ENCODE measurements around the gene OTX2. TPM values are rescaled to one million over a fixed set of nuclear protein-coding genes. Genes with fewer than 3 reads are reported as not detected.

OTX2 gene
- polyA plus RNA-seq, 1 of the 3 experiments (the other 2 are of a cell fraction): not detected

GRCh38 chr14:56812364-56813141 lies 2.3 kb upstream of the OTX2 start:
- H3K27me3 ChIP-seq (ENCODE audit: insufficient read depth): peaks cover 93% of the 10 kb centered on the region
- CTCF ChIA-PET: interaction anchor here (0.6 to 1.0 kb wide), 2 partner anchors 9 to 40 kb away, joined by 3 to 4 read pairs; no protein-coding TSS in a partner anchor
- no peaks in the 10 kb centered on the region for H4K20me1 ChIP-seq (ENCODE audit: insufficient read depth)
- no peaks in the 10 kb centered on the region for H3K9me3 ChIP-seq
- DNase-seq: no peak
- TF ChIP-seq CHD2 (IDR thresholded peaks at IDR 0.05; ENCODE audit: low read length, partially characterized antibody): no peak
- TF ChIP-seq RXRA (IDR thresholded peaks at IDR 0.05; ENCODE audit: borderline replicate concordance, low read depth): no peak
- TF ChIP-seq EZH2phosphoT487 (IDR thresholded peaks at IDR 0.05; ENCODE audit: borderline replicate concordance, low read depth): peak; percentile 67; the same call in 1 of the 2 replicates
- no peak for TF ChIP-seq YY1 (IDR thresholded peaks at IDR 0.05; ENCODE audit: low read depth)
- TF ChIP-seq USF2 (IDR thresholded peaks at IDR 0.05; ENCODE audit: borderline replicate concordance, low read depth, low read length): no peak
- no peak for TF ChIP-seq TCF12 (IDR thresholded peaks at IDR 0.05)
- TF ChIP-seq RAD21 (IDR thresholded peaks at IDR 0.05; ENCODE audit: low read length): no peak
- no peak for TF ChIP-seq SMC3 (IDR thresholded peaks at IDR 0.05; ENCODE audit: low read depth, low read length)
- TF ChIP-seq FOSL2 (IDR thresholded peaks at IDR 0.05; ENCODE audit: borderline replicate concordance, low read depth): no peak
- H3K4me1 ChIP-seq (ENCODE audit: control insufficient read depth in 1 of 2, insufficient read depth in 2 of 2, low read depth in 1 of 2, low read length in 1 of 2): no peaks in the 10 kb centered on the region
- POLR2A ChIA-PET: no interaction called here
- H3F3A ChIP-seq (replicated peaks; ENCODE audit: insufficient read depth): no peaks in the 10 kb centered on the region
- WGBS (ENCODE audit: low lambda C conversion rate): 12% methylated on average over 23 of the region's 25 CpGs
- no peak overlapping the region for H3K9ac ChIP-seq
- H3K4me2 ChIP-seq: no peak overlapping the region
- no peak overlapping the region for H2AFZ ChIP-seq (ENCODE audit: low read depth)
- no peaks in the 10 kb centered on the region for H3K9me2 ChIP-seq
- no peak overlapping the region for H3K27ac ChIP-seq (ENCODE audit: low read depth in 2 of 2, low read length in 1 of 2)
- H3K79me2 ChIP-seq (ENCODE audit: insufficient read depth): no peaks in the 10 kb centered on the region
- H3K4me3 ChIP-seq (ENCODE audit: low read depth in 2 of 2, low read length in 1 of 2): no peak overlapping the region
- H3K36me3 ChIP-seq (replicated peaks in 1 of 2; ENCODE audit: control insufficient read depth in 1 of 2, insufficient read depth in 2 of 2, low read length in 1 of 2): no peaks in the 10 kb centered on the region

- no peak for DNase-seq
- CTCF ChIA-PET: no interaction called here
- Histone ChIP-seq H2AFZ (ENCODE audit: low read depth) (no peak overlapping the region), H3K27ac (ENCODE audit: low read depth in 2 of 2, low read length in 1 of 2) (no peak overlapping the region), H3F3A (replicated peaks; ENCODE audit: insufficient read depth) (peaks cover 4% of the 10 kb centered on the region), H3K9ac (no peak overlapping the region), H3K4me2 (no peak overlapping the region), H3K4me1 (ENCODE audit: control insufficient read depth in 1 of 2, insufficient read depth in 2 of 2, low read depth in 1 of 2, low read length in 1 of 2) (no peaks in the 10 kb centered on the region), H3K9me3 (no peaks in the 10 kb centered on the region), H3K79me2 (ENCODE audit: insufficient read depth) (no peaks in the 10 kb centered on the region), H4K20me1 (ENCODE audit: insufficient read depth) (no peaks in the 10 kb centered on the region), H3K9me2 (no peaks in the 10 kb centered on the region), H3K27me3 (ENCODE audit: insufficient read depth) (peaks cover 96% of the 10 kb centered on the region), H3K36me3 (replicated peaks in 1 of 2; ENCODE audit: control insufficient read depth in 1 of 2, insufficient read depth in 2 of 2, low read length in 1 of 2) (no peaks in the 10 kb centered on the region), H3K4me3 (ENCODE audit: low read depth in 2 of 2, low read length in 1 of 2) (no peak overlapping the region)
- no peak for TF ChIP-seq MEF2A (IDR thresholded peaks at IDR 0.05; ENCODE audit: borderline replicate concordance, low read depth)
- no peak for TF ChIP-seq IRF3 (IDR thresholded peaks at IDR 0.05; ENCODE audit: low read depth, low read length)
- TF ChIP-seq GABPA (IDR thresholded peaks at IDR 0.05; ENCODE audit: low read depth): no peak
- no peak for TF ChIP-seq JUND (IDR thresholded peaks at IDR 0.05)
- TF ChIP-seq POLR2AphosphoS5 (IDR thresholded peaks at IDR 0.05; ENCODE audit: low read depth, low read length): no peak
- no peak for TF ChIP-seq PBX3 (IDR thresholded peaks at IDR 0.05)
- TF ChIP-seq RXRA (IDR thresholded peaks at IDR 0.05; ENCODE audit: borderline replicate concordance, low read depth): no peak
- no peak for TF ChIP-seq TCF12 (IDR thresholded peaks at IDR 0.05)
- TF ChIP-seq FOXJ3 (CRISPR knock-in tag; IDR thresholded peaks at IDR 0.05): no peak
- no peak for TF ChIP-seq MAX (IDR thresholded peaks at IDR 0.05; ENCODE audit: low read depth)
- TF ChIP-seq RAD21 (IDR thresholded peaks at IDR 0.05; ENCODE audit: low read length): no peak
- TF ChIP-seq EZH2phosphoT487 (IDR thresholded peaks at IDR 0.05; ENCODE audit: borderline replicate concordance, low read depth): no peak
- TF ChIP-seq TAF1 (IDR thresholded peaks at IDR 0.05; ENCODE audit: borderline replicate concordance, low read depth, low read length): no peak
- TF ChIP-seq RFX5 (IDR thresholded peaks at IDR 0.05; ENCODE audit: low read length): no peak
- TF ChIP-seq USF2 (IDR thresholded peaks at IDR 0.05; ENCODE audit: borderline replicate concordance, low read depth, low read length): no peak
- TF ChIP-seq CHD2 (IDR thresholded peaks at IDR 0.05; ENCODE audit: low read length, partially characterized antibody): no peak
- TF ChIP-seq SMC3 (IDR thresholded peaks at IDR 0.05; ENCODE audit: low read depth, low read length): no peak
- POLR2A ChIA-PET: no interaction called here
- WGBS (ENCODE audit: low lambda C conversion rate): 17% methylated on average over 34 of the region's 39 CpGs
Observed at GRCh38 chr14:56811593-56812363, 1.5 kb upstream of the OTX2 start.
